ENCODE data around the gene MLC1. TPM values are rescaled to one million over a fixed set of nuclear protein-coding genes. Genes with fewer than 3 reads are reported as not detected.

Gene MLC1
- total RNA-seq, 1 donor from 2014 or later, result not detected

DNA sequence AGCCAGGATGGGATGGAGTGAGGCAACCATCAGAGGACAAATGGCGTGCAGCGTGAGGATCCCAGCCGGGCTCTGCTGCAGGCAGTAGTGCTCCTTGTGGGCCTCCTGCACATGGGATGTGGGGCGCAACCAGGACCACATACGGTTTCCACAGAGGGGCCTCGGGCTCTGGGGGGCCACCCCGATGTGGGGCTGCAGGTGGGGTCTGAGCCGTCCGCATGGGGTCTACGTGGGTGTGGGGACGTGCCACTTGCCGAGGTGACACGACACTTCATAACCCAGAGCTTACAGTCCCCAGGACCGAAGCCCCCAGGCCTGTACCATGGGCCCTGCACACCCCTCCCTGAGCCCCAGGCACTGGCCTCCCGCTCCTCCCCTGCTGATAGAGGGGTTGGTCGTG lies 37.9 kb downstream of the MLC1 start:
- H3K9me3 ChIP-seq (ENCODE audit: low read depth), result no peaks in the 10 kb centered on the region
- H3K4me2 ChIP-seq, result no peak overlapping the region
- no peaks in the 10 kb centered on the region for H3K27me3 ChIP-seq
- no peak overlapping the region for H2AFZ ChIP-seq (replicated peaks)
- H3F3A ChIP-seq (ENCODE audit: low read depth), result no peaks in the 10 kb centered on the region
- H3K79me2 ChIP-seq (ENCODE audit: low read depth), result no peaks in the 10 kb centered on the region
- H3K4me3 ChIP-seq, result no peak overlapping the region
- no peaks in the 10 kb centered on the region for H3K36me3 ChIP-seq
- no peak overlapping the region for H3K9ac ChIP-seq
- H3K27ac ChIP-seq, result no peak overlapping the region
- H4K20me1 ChIP-seq (ENCODE audit: low read depth), result no peaks in the 10 kb centered on the region
- H3K4me1 ChIP-seq, result no peaks in the 10 kb centered on the region
- H3K4me1 Mint-ChIP-seq, result no peaks in the 10 kb centered on the region
- H3K9me3 Mint-ChIP-seq, result peaks cover 5% of the 10 kb centered on the region
- DNase-seq (ENCODE audit: low spot score), result no peak
- peaks cover 11% of the 10 kb centered on the region for H3K27me3 Mint-ChIP-seq (ENCODE audit: insufficient read depth, low read depth)
- no peak overlapping the region for H3K4me3 Mint-ChIP-seq
- TF ChIP-seq EZH2 (IDR thresholded peaks at IDR 0.05) (no peak), EZH2phosphoT487 (IDR thresholded peaks at IDR 0.05) (no peak)
- TF ChIP-seq, protein P1, sequence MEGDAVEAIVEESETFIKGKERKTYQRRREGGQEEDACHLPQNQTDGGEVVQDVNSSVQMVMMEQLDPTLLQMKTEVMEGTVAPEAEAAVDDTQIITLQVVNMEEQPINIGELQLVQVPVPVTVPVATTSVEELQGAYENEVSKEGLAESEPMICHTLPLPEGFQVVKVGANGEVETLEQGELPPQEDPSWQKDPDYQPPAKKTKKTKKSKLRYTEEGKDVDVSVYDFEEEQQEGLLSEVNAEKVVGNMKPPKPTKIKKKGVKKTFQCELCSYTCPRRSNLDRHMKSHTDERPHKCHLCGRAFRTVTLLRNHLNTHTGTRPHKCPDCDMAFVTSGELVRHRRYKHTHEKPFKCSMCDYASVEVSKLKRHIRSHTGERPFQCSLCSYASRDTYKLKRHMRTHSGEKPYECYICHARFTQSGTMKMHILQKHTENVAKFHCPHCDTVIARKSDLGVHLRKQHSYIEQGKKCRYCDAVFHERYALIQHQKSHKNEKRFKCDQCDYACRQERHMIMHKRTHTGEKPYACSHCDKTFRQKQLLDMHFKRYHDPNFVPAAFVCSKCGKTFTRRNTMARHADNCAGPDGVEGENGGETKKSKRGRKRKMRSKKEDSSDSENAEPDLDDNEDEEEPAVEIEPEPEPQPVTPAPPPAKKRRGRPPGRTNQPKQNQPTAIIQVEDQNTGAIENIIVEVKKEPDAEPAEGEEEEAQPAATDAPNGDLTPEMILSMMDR (IDR thresholded peaks at IDR 0.05), result no peak
- no peaks in the 10 kb centered on the region for H3K36me3 Mint-ChIP-seq
- no peak overlapping the region for H3K27ac Mint-ChIP-seq

DNA sequence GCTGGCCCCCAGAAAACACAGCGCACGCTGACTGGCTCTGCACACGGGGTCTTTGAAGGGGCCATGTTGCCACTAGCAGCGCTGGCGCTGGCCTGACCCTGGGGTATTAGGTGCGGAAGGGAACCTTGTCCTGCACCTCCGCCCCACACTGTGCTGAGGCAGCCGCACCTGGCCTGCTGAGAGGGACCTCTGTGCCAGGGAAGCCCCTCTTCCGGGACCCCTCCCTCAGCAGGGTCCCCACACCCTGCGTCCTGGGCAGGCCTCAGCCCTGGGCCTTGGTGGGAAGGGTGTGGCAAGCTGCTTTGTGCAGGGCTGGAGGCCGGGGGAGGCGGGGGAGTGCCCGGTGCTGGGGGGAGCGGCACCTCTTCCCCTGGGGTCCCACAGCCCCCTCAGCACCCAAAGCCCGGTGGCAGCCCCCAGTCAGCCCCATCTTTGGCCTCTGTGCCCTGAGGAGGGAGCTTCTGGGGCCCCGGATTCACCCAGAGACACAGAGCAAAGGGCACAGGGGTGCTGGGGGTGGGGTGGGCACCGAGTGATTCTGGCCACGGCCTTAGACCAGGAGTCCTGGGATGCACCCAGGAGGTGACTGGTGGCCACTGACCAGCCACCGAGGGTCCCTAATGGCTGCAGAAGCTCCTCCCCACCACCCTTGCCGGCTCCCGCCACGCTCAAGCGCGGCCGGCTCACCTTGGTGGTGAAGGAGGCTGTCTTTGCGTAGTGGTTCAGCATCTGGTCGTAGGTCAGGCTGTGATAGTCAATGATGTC lies 38.6 kb downstream of the MLC1 start:
- Mint-ChIP-seq H3K36me3 (no peaks in the 10 kb centered on the region), H3K4me3 (no peak overlapping the region), H3K27ac (no peak overlapping the region), H3K4me1 (no peaks in the 10 kb centered on the region), H3K27me3 (ENCODE audit: insufficient read depth, low read depth) (peaks cover 16% of the 10 kb centered on the region), H3K9me3 (peaks cover 6% of the 10 kb centered on the region)
- H3K79me2 ChIP-seq (ENCODE audit: low read depth), result no peaks in the 10 kb centered on the region
- H3F3A ChIP-seq (ENCODE audit: low read depth), result no peaks in the 10 kb centered on the region
- no peaks in the 10 kb centered on the region for H4K20me1 ChIP-seq (ENCODE audit: low read depth)
- H3K27ac ChIP-seq, result no peak overlapping the region
- H3K36me3 ChIP-seq, result no peaks in the 10 kb centered on the region
- H3K9me3 ChIP-seq (ENCODE audit: low read depth), result no peaks in the 10 kb centered on the region
- no peaks in the 10 kb centered on the region for H3K4me1 ChIP-seq
- DNase-seq (ENCODE audit: low spot score), result no peak
- no peaks in the 10 kb centered on the region for H3K27me3 ChIP-seq
- H2AFZ ChIP-seq (replicated peaks), result no peak overlapping the region
- no peak overlapping the region for H3K9ac ChIP-seq
- no peak for TF ChIP-seq EZH2 (IDR thresholded peaks at IDR 0.05)
- TF ChIP-seq, protein P1 (IDR thresholded peaks at IDR 0.05), result no peak
- TF ChIP-seq EZH2phosphoT487 (IDR thresholded peaks at IDR 0.05), result no peak
- H3K4me2 ChIP-seq, result no peak overlapping the region
- no peak overlapping the region for H3K4me3 ChIP-seq

DNA sequence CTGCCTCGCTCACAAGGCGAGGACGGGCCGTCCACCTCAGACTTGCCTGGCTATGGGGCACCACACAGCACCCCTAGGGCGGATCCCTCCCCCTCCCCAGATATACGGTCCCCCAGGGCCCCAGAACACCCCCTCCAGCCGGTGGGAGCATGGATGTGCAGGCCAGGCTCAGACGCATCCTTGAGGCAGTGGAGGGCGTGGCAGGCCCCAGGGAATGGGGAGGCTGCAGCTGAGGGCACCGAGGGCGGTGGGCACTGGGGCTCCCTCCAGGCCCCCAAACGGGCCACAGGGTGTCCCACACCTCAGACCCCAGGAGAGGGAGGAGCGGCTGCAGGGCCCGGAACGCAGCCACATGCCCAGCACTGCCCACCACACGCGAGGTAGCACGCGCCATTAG lies 39.2 kb downstream of the MLC1 start:
- Mint-ChIP-seq H3K4me3 (no peak overlapping the region), H3K27ac (no peak overlapping the region), H3K36me3 (no peaks in the 10 kb centered on the region), H3K4me1 (no peaks in the 10 kb centered on the region), H3K9me3 (peaks cover 9% of the 10 kb centered on the region), H3K27me3 (ENCODE audit: insufficient read depth, low read depth) (peaks cover 16% of the 10 kb centered on the region)
- DNase-seq (ENCODE audit: low spot score), result no peak
- Histone ChIP-seq H3K27me3 (no peaks in the 10 kb centered on the region), H3K79me2 (ENCODE audit: low read depth) (no peaks in the 10 kb centered on the region), H3K36me3 (no peaks in the 10 kb centered on the region), H4K20me1 (ENCODE audit: low read depth) (no peaks in the 10 kb centered on the region), H3K9ac (no peak overlapping the region), H3K4me3 (no peak overlapping the region), H2AFZ (replicated peaks) (no peak overlapping the region), H3K9me3 (ENCODE audit: low read depth) (no peaks in the 10 kb centered on the region), H3K27ac (no peak overlapping the region), H3K4me1 (no peaks in the 10 kb centered on the region), H3F3A (ENCODE audit: low read depth) (no peaks in the 10 kb centered on the region), H3K4me2 (no peak overlapping the region)
- TF ChIP-seq EZH2 (IDR thresholded peaks at IDR 0.05) (no peak), EZH2phosphoT487 (IDR thresholded peaks at IDR 0.05) (no peak)
- TF ChIP-seq, protein P1 (IDR thresholded peaks at IDR 0.05), result no peak

Measured in neural progenitor cell (in vitro differentiated cells).